Right lobe of liver (tissue), 4 donors: ENCODE data around the gene DPYSL3.

Experiments used
- POLR2A ChIP-seq: fragments of 450-650 bp; IDR thresholded peaks from one replicate; pipeline ENCODE4 v1.6.1; 2017; ENCODE audit warnings: antibody characterized with exemption, mild to moderate bottlenecking
- TF ChIP-seq, protein P1 (sequence below), 4 donors: fragments of 200-600 bp in 3 of 4; fragments of 450-650 bp in 1 of 4; IDR thresholded peaks; one replicate each; pipeline versions ENCODE4 v1.5.1 to v1.8.0; 2016 to 2022; ENCODE audit warnings: antibody characterized with exemption in 4 of 4, mild to moderate bottlenecking in 2 of 4
- donor health status: DM: no; HTN: no; CAD: no.
- donor health status: DM: no; HTN: no; CAD: no.
- donor health status: DM: no; HTN: yes; CAD: no.

- TF ChIP-seq POLR2A = no peak
- TF ChIP-seq, protein P1, sequence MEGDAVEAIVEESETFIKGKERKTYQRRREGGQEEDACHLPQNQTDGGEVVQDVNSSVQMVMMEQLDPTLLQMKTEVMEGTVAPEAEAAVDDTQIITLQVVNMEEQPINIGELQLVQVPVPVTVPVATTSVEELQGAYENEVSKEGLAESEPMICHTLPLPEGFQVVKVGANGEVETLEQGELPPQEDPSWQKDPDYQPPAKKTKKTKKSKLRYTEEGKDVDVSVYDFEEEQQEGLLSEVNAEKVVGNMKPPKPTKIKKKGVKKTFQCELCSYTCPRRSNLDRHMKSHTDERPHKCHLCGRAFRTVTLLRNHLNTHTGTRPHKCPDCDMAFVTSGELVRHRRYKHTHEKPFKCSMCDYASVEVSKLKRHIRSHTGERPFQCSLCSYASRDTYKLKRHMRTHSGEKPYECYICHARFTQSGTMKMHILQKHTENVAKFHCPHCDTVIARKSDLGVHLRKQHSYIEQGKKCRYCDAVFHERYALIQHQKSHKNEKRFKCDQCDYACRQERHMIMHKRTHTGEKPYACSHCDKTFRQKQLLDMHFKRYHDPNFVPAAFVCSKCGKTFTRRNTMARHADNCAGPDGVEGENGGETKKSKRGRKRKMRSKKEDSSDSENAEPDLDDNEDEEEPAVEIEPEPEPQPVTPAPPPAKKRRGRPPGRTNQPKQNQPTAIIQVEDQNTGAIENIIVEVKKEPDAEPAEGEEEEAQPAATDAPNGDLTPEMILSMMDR (IDR thresholded peaks at IDR 0.05) = no peak
Observed at GRCh38 chr5:147442224-147442623, 67.6 kb downstream of the DPYSL3 start.
